NCI-H2107 treated with DMSO at 0.1 percent for 48 hours (cell line): ENCODE measurements around the gene PTGES.

Experiments
- DNase-seq: peaks from one replicate; lab custom pipeline; 2025; ENCODE audit not compliant: unreplicated experiment; lab: John Stamatoyannopoulos, UW

Gene PTGES

GRCh38 chr9:129720865-129721545 lies 31.8 kb downstream of the PTGES start:
- DNase-seq = no peak

GRCh38 chr9:129720181-129720864 lies 32.5 kb downstream of the PTGES start:
- DNase-seq = no peak

DNA sequence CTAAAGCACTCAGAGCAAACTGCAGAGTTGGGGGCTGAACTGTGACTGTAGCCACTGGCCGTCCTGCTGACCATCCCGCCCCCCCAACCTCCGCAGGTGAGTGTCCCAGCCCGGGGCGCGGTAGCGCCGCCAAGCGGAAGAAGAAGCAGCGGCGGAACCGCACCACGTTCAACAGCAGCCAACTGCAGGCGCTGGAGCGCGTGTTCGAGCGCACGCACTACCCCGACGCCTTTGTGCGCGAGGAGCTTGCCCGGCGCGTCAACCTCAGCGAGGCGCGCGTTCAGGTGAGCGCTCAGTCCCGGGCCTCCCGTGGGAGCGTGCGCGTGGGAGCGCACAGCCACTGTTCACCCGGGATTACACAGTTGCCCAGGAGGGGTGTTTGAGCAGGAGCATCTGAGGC lies 33.7 kb downstream of the PTGES start:
- DNase-seq = no peak

DNA sequence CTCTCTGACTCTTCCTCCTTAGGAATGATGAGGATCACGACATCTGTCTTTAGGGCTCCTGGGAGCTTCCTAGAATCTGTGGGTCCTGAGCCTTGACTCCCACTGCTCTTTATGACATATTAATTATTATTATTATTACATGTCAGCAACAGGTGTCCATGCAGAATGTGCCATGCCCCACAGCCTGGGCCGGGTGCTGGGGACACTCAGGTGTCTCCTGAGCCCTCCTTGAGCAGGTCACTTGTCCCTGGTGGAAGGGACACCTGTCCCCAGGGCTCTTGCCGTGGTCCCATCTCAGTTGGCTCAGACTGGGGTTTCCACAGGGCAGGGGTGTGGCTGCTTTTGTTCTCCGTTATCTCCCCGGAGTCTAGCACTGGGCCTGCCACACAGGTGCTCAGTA lies 34.2 kb downstream of the PTGES start:
- DNase-seq = no peak

- no peak for DNase-seq
Measured at GRCh38 chr9:129717991-129718390, 34.9 kb downstream of the PTGES start.

DNA sequence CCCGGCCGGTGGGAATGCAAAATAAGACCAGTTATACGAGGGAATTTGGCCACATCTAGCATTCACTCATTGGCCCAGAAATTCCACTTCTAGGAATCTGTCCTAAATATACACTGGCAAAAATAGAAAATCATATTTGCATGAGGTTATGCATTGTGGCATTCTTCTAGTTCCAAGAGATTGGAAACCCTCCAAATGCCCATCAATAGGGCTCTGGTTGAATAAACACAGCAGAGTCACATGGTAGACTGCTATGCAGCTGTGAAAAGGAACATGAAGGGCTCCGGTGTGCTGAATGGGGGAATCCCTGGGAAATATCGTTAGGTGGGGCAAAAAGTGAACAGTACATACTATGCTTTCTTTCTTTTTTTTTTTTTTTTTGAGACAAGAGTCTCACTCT lies 36.8 kb downstream of the PTGES start:
- DNase-seq = no peak

- DNase-seq = no peak
Measured at GRCh38 chr9:129714511-129715061, 38.3 kb downstream of the PTGES start.

DNA sequence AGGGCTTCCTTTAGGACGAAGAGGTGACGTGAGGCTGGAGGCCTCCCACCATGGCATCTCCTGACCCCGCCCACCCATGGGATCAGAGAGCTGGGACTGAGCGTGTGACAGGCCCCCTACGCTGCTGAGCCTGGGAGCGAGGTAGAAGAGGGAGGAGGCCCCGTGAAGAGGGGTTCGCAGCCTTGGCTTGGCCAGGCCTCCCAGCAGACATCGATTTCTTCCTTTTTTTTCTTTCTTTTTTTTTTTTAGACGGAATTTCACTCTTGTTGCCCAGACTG lies 39.5 kb downstream of the PTGES start:
- DNase-seq = no peak

DNA sequence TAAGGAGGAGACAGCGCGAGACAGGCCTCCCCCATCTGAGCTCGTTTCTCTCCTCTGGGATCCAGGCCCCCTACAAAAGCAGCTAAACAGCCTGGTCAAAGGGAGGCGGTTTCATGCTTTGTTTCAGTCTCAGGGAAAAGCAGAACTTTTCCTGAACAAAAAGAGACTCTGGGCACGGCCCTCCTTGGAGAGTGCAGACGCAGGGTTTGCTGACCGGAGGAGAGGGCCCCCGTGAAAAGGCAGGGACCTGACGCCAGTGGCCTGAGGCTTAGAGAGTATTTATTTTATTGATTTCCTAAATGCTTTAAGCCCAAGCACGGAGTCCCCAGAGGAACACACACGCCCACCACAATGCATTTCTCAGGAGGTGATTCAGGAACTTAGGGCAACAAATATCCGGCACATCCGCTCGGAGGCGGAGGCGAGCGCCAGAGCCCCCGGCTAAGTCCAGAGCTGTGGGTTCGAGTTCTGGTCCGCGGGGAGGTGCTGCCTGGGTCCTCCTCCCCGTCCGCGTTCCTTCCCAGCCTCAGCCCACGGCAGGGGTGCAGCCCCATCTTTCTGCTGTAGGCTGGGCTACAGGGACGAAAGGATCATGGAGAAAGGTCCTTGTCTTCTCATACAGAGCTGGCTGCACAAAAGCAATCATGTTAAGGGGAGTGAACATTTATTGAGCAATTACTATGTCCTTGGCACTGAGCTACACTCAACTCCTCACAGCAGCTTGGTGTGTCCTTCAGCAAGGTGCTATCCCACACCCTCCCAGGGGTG lies 40.0 kb downstream of the PTGES start:
- DNase-seq = no peak

DNA sequence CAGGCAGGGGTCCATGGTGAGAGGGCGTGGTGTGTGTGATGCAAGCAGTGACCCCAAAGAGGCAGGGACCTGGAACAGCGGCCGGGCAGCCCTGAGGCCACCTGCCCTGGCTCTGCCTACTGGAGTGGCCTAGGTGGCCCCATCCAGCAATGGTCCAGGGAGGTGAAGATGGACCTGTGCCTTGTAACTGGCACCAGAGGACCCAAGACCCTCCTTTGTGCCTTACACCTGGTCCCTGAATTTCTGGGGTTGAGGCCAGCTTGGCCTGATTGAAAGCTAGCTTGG lies 42.7 kb downstream of the PTGES start:
- DNase-seq = no peak

GRCh38 chr9:129709438-129710168 lies 43.2 kb downstream of the PTGES start:
- no peak for DNase-seq

- DNase-seq = no peak
Measured at GRCh38 chr9:129708793-129709192, 44.0 kb downstream of the PTGES start.

DNA sequence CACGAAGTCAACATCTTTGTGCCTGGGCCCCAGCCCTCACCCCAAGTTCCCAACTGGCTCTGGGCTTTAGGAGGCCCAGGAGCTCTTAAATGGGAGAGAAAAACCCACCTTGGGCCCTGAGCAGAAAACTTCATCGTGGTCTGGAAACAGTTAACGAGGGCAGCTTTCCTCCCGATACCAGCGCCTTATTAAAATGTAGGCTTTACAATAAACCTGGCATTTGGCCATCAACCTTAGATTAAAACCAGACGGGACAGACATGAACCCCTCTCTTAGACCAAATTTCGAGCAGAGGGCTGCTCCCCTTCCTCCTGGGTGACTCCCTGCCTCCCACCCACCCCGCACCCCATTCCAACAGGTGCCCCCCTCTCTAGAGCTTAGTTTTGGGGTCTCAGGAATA lies 48.0 kb downstream of the PTGES start:
- DNase-seq = no peak

- no peak for DNase-seq
Measured at GRCh38 chr9:129703667-129704355, 49.0 kb downstream of the PTGES start.

GRCh38 chr9:129702589-129703520 lies 50.0 kb downstream of the PTGES start:
- DNase-seq = no peak

DNA sequence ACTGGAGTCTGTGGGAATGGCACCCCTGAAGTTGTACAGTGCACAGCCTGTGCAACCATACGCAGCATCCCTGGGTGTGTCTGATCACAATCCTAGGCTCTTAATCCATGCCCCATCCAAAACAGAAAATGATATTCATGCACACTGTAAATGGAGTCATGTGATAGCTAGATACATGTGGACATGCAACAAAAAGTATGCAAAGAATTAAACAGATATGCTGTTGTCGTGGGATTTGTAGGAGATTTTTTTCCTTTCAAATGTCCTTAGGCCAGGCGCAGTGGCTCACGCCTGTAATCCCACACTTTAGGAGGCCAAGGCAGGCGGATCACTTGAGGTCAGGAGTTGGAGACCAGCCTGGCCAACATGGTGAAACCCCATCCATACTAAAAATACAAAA lies 51.3 kb downstream of the PTGES start:
- DNase-seq = no peak

DNA sequence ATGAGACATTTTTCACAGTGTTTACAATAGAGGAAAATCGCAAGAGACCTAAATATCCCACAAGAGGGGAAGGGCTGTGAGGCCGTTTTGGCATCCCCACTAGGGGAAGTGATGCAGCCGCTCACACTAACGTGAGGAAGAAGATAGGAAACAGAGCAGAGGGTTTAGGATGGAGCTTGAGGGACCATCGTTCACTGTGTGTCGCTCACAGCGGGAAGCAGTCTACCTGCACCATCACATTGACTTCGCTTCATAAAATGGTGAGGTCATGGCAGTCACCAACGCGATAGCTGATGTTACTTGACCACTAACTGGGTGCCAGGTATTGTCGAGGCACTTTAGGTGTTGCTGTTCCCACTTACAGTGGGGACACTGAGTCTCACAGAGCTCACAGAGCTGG lies 51.8 kb downstream of the PTGES start:
- DNase-seq = no peak

DNA sequence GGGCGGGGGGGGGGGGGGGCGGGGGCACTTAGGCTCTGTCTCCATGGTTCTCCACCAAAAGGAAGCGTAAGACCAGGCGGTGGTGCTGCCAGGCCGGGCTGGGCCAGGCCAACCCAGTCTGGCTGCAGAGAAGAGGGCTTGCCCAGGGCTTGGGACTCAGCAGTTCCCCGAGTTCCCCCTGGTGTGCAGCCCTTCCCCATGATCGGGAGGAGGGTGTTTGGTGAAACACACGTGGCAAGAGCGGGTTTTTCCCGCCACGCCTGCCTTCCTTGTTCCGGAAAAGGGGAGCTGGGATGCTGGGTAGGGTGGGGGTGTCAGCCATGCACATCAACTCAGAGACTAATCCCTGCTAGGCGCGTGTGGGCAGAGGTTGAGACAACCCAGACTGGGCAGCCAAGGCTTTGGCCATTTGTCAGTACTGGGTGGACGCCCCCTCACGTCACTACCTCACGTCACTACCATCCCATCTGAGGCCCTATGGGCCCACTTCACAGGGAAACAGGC lies 54.5 kb downstream of the PTGES start:
- no peak for DNase-seq

DNA sequence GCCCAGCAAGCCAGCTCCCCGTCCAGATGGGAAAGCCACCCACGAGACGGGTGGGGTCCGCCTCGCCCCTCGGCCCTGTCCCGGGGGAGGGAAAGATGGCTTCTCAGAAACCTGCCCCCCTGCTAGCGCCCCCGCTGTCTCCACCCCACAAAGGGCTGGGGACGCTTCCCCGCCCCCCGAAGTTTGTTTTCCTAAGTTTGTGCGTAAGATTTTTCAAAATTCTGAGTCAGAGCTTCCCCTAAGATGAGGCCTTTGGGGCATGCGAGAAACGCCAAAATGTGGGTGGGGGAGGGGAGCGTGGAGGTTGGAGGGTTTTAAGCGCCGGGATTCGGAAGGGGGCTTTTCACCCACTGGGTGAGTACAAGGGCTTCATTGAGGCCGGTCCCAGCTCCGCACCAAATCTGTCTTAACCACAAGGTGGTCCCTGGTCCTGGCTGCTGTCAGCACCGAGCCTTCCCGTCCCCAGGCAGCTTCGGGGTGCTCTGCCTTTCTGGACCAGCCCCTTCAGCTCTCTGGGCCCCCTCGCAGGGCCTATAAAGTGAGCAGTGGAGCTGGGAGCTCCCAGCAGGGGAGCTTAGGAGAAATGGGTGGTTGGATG lies 55.1 kb downstream of the PTGES start:
- no peak for DNase-seq
